ENCODE data around the gene PLIN4.

Gene PLIN4

GRCh38 chr19:4523306-4524110 lies 5.2 kb upstream of the PLIN4 start:
- DNase-seq (ENCODE audit: low read depth): peak; percentile 41

DNA sequence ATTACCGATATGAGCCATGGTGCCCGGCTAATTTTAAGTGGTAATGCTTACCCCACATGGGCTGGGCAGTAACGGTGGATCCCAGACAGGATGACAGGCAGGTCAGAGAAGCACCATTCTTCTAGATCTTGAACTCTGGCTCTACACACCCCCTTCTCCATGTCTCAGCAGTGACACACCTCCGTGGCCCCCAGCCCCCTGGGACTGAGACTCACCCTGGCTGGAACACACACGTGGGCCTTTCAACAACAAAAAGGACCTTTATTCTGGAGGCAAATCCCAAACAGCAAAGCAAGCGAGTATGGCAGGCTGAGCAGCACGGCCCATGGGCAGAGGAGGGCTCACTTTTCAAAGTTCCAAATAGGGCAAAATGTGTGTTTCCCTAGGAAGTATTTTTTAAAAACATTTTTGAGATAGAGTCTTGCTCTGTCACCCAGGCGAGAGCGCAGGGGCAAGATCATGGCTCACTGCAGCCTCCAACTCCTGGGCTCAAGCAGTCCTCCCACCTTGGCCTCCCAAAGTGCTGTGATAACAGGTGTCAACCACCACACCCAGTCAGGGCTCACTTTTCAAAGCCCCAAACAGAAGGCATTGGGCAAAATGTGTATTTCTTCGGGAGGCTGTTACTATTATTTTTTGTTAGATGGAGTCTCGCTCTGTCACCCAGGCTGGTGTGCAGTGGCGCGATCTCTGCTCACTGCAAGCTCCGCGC lies 4.2 kb upstream of the PLIN4 start:
- DNase-seq (ENCODE audit: low read depth): no peak

GRCh38 chr19:4521888-4522242 lies 3.6 kb upstream of the PLIN4 start:
- DNase-seq (ENCODE audit: low read depth): no peak

- peak; percentile 15 for DNase-seq (ENCODE audit: low read depth)
Observed at GRCh38 chr19:4521170-4521887, 3.0 kb upstream of the PLIN4 start.

DNA sequence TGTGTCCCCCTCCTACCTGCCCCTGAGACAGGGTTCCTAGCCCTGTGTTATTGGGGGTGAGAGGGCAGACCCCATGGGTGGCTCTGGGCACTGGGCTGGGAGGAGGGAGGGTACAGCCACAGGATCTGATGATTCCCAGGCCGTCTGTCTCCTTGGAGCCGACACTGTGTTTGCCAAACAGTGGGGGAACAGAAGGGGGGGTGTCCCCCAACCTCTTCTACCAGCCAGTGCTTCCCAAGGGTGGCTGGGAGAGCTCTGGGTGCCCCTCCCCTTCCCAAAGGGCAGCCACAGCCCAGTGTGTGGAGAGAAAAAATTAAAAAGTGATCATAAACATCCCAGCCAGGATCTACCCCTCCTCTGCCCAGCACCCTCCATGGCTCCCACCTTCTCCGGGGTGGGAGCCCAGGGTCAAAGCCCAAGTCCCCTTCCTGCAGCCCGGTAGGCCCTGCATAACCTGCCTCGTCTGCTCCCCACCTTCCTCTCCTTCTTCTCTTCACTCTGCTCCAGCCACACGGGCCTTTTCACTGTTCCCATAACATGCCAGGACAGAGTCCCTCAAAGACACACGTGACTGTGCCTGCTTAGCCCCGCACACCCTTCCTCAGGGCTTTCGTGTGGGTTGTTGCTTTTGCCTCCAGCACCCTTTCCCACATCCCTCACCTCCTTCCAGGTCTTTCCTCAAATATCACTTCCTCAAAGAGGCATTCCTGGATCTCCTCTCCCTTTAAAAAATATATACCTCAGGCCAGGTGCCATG lies 1.4 kb upstream of the PLIN4 start:
- DNase-seq (ENCODE audit: low read depth): no peak

- no peak for DNase-seq (ENCODE audit: low read depth)
Observed at GRCh38 chr19:4519172-4519496, 848 bp upstream of the PLIN4 start.

DNA sequence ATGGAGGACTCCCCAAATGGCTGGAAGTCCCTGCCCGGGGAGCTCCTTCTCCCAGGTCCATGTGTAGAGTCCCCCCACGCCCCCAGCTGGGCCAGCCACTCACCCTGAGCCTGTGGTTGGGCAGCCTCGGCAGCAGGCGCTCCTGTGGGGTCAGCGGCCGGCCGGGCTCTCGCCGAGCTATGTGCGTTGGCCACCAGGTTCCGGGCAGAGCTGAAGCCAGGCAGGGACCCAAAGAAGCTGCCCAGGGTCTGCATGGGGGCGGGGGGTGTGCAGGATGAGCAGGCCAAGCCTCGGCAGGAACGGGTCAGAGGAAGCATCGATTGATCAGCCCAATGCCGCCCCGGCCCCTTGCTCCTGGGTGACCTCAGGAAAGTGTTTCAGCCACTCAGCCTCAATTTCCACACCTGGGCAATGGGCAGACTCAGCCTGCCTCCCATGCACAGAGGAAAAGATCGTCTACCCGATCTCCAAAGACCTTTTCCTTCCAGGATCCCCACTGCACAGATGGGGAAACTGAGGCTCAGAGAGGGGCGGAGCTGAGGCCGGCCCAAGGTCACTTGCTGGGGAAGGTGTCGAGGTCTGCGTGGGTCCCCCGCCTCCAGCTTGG lies 732 bp downstream of the PLIN4 start:
- DNase-seq (ENCODE audit: low read depth): no peak

DNA sequence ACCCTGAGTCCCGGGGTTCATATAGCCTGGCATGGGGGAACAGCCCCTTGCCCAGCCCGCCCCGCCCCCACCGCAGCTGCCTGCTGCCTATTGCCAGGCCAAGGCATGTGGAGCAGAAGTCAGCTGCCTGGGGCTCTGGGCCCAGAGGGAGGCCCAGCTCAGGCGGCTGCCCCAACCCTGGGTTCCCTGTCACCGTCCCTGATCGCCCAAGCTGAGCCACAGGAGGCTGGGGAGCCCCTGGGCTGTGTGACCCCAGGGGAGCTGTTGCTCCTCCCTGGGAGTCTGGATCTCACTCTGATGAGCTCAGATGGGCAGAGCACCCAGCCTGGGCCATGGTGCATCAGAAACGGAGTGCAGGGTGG lies 1.4 kb downstream of the PLIN4 start:
- DNase-seq (ENCODE audit: low read depth): no peak

DNA sequence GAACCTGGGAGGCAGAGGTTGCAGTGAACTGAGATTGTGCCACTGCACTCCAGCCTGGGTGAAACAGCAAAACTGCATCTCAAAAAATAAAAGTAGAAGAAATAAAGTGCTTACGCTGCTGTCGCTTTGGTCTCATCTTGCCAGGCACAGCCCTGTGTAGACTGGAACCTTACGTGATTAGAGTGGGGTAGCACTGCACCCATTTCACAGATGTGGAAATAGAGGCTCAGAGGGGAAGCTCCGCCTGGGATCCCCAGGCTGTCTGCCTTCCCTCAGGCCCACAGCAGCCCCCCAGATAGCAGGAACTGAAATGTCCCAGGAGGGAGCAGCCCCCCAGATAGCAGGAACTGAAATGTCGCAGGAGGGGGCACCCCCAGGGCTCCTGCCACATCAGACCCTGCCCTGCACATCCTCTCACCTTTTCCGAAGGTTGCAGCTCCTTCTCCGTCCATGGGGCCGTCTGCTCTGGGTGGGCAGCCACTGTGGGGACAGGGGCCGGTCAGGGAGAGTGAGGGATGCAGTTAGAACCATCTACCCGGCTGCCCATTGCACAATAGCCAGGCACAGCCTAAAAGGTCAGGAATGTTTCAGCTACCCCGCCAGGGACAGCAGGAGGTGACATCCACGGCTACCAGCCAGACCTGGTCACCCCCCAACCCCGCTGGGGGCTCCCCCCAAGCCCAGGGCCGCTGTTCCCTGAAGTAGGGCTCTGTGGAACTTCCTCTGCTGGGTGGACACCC lies 1.9 kb downstream of the PLIN4 start:
- no peak for DNase-seq (ENCODE audit: low read depth)

GRCh38 chr19:4515732-4516131 lies 2.6 kb downstream of the PLIN4 start:
- no peak for DNase-seq (ENCODE audit: low read depth)

- DNase-seq (ENCODE audit: low read depth): no peak
Observed at GRCh38 chr19:4513248-4513647, 5.0 kb downstream of the PLIN4 start.

- DNase-seq (ENCODE audit: low read depth): no peak
Observed at GRCh38 chr19:4512070-4512469, 6.2 kb downstream of the PLIN4 start.

DNA sequence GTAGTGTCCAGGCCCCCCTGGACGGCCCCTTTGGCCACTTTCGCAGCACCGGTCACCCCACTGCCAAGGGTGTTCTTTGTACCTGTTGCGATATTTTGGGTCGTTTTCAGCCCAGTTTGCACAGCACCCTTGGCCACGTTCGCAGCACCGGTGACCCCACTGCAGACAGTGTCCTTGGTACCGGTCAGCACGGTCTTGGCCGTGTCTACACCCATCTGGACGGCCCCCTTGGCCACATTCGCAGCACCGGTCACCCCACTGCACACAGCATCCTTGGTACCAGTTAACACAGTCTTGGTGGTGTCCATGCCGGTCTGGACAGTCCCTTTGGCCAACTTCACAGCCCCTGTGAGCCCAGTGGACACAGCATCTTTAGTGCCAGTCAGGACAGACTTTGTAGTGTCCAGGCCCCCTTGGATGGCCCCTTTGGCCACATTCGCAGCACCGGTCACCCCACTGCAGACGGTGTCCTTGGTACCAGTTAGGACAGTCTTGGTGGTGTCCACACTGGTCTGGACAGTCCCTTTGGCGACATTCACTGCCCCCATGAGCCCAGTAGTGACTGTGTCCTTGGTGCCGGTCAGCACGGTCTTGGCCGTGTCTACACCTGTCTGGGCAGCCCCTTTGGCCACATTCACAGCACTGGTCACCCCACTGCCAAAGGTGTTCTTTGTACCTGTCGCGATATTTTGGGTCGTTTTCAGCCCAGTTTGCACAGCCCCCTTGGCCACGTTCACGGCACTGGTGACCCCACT lies 6.8 kb downstream of the PLIN4 start:
- DNase-seq (ENCODE audit: low read depth): no peak

DNA sequence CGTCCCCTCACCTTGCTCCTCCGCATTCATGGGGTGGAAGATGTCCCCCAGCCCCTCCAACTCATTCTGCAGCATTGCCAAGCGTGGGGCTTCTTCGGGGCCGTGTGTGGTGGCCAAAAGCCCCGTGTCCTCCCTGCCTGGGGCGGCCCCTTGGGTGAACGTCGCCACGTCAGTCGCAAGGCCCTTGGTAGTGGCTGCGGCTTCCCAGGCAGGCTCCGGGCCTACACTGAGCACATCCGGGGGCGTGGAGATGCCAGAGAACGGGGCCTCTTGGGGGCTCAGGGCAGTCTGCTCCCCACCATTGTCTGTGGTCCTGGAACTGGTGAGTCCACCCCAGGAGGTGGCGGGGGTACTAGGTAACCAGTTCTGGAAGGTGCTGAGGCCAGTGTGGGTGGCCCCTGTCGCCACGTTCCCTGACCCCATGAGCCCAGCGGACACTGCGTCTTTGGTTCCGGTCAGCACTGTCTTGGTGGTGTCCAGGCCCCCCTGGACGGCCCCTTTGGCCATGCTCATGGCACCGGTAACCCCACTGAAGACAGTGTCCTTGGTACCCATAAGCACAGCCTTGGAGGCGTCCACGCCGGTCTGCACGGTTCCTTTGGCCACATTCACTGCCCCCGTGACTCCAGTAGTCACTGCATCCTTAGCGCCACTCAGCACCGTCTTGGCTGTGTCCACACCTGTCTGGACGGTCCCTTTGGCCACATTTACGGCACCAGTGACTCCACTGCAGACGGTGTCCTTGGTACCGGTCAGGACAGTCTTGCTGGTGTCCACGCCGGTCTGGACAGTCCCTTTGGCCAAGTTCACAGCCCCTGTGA lies 7.6 kb downstream of the PLIN4 start:
- DNase-seq (ENCODE audit: low read depth): no peak

DNA sequence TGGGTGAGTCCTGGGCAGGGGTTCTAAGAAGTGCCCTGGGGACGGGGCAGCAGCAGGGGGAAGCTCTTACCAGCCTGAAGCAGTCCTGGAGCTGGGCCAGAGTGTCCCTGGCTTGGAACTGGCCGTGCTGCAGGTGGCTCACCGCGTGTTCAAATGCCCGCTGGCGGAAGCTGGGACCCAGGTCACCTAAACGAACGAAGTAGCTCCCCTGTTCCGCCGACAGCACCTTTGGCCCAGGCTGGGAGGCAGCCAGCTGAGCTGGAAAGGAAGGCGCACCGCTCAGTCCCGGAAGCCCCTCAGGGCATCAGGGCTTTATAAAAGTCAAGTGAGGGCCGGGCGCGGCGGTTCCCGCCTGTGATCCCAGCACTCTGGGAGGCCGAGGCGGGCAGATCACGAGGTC lies 9.6 kb downstream of the PLIN4 start:
- DNase-seq (ENCODE audit: low read depth): no peak

DNA sequence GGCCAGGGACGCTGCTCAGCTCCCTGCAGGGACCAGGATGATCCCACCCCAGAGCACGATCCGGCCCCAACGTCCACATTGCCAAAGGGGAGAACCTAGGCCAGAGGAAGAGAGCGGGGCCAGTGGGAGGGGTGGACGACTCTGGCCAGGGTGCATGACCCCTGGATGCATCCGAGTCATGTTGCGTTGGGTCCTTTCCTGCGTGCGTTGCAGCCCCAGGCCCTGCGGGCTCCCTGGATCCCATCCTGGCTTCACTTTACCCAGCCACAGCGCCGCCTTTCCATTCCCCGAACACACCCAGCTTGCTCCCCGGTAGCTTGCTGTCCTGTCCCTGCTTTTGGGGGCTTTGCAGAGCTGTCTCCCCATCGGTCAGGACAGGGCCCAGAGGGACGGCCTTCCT lies 10.5 kb downstream of the PLIN4 start:
- DNase-seq (ENCODE audit: low read depth): no peak

DNA sequence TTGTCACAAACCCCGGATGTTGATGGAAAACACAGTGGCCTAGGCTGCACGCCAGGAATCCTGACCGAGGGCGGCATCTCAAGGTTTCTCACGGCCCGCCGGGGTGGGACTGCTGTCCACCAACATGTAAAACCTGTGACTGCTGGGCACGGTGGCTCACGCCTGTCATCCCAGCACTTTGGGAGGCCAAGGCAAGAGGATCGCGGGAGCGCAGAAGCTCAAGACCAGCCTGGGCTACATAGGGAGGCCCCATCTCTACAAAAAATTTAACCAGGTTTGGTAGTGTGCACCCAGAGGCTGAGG lies 11.2 kb downstream of the PLIN4 start:
- no peak for DNase-seq (ENCODE audit: low read depth)

- peak; percentile 71 for DNase-seq (ENCODE audit: low read depth)
Observed at GRCh38 chr19:4506449-4507149, 11.7 kb downstream of the PLIN4 start.

Measured in EH (cell line).